D721Med (cell line): Measurements from ENCODE around the gene PRPF4.

Experiments used
- DNase-seq: peaks from one replicate; pipeline ENCODE4 v3.0.0; 2011; ENCODE audit warnings: low spot score; ENCODE audit not compliant: insufficient read length
- FAIRE-seq: peaks from 2 replicates; lab custom pipeline; 2011; peaks lifted over from hg19 to GRCh38; lab: Jason Lieb, UNC
- CTCF ChIP-seq: IDR thresholded peaks from 2 replicates; pipeline ENCODE4 v1.5.1; 2012; ENCODE audit warnings: mild to moderate bottlenecking, control low read depth; ENCODE audit not compliant: insufficient read depth; ENCODE audit errors: missing control alignments

The PRPF4 gene

GRCh38 chr9:113269355-113269754, 6.1 kb upstream of the PRPF4 start:
- FAIRE-seq, result no peak
- TF ChIP-seq CTCF, result no peak
- no peak for DNase-seq

- no peak for DNase-seq
- FAIRE-seq, result peak; percentile 16
- TF ChIP-seq CTCF, result no peak
Measured at GRCh38 chr9:113269871-113270270, 5.6 kb upstream of the PRPF4 start.

- peak; percentile 44 for FAIRE-seq
- peak; percentile 61 for TF ChIP-seq CTCF
- no peak for DNase-seq
Measured at GRCh38 chr9:113274474-113275156, 843 bp upstream of the PRPF4 start.

DNA sequence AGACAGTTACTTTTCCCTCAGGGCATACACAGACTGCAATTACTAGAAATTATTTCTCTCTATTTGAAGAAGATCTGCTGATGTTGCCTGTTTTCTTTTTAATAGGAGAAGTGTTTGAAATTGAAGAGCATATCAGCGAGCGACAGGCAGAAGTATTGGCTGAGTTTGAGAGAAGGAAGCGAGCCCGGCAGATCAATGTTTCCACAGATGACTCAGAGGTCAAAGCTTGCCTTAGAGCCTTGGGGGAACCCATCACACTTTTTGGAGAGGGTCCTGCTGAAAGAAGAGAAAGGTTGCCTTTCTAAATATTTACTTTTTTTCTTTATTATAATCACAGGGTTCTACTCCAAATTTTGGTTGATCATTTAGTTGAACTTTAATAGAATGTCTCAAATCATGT, 3.4 kb downstream of the PRPF4 start:
- DNase-seq (no peak), FAIRE-seq (no peak)
- no peak for TF ChIP-seq CTCF

GRCh38 chr9:113281356-113281755, 5.9 kb downstream of the PRPF4 start:
- DNase-seq, result no peak
- no peak for FAIRE-seq
- no peak for TF ChIP-seq CTCF

GRCh38 chr9:113289091-113289490, 13.6 kb downstream of the PRPF4 start:
- no peak for DNase-seq
- no peak for FAIRE-seq
- TF ChIP-seq CTCF, result no peak

- DNase-seq, result no peak
- no peak for TF ChIP-seq CTCF
- no peak for FAIRE-seq
Measured at GRCh38 chr9:113290052-113290607, 14.7 kb downstream of the PRPF4 start.
